IMR-90 (cell line): ENCODE results near the gene PIP4K2A.

Experiments
- BHLHE40 ChIP-seq: fragments of 150-350 bp; IDR thresholded peaks from 2 replicates; pipeline ENCODE4 v1.6.1; 2016; ENCODE audit warnings: mild to moderate bottlenecking, low read depth, low read length
- CEBPB ChIP-seq: IDR thresholded peaks from 2 replicates; pipeline ENCODE4 v1.6.1; 2012; ENCODE audit warnings: low read depth, low read length, improper control_type of control experiment
- ELK1 ChIP-seq: fragments of 150-350 bp; IDR thresholded peaks from 2 replicates; pipeline ENCODE4 v1.6.1; 2016; ENCODE audit warnings: low read depth, mild to moderate bottlenecking, low read length, moderate library complexity, borderline replicate concordance
- FOS ChIP-seq: fragments of 150-350 bp; IDR thresholded peaks from 2 replicates; pipeline ENCODE4 v1.6.1; 2016; ENCODE audit warnings: low read depth, low read length
- MXI1 ChIP-seq: IDR thresholded peaks from 2 replicates; pipeline ENCODE4 v1.6.1; 2012; ENCODE audit warnings: low read depth, mild to moderate bottlenecking, low read length, moderate library complexity, borderline replicate concordance
- POLR2A ChIP-seq: IDR thresholded peaks from 2 replicates; pipeline ENCODE4 v1.6.1; 2012; ENCODE audit warnings: mild to moderate bottlenecking, low read depth, low read length
- RAD21 ChIP-seq: IDR thresholded peaks from 2 replicates; pipeline ENCODE4 v1.6.1; 2012; ENCODE audit warnings: low read length, improper control_type of control experiment
- RFX5 ChIP-seq: IDR thresholded peaks from 2 replicates; pipeline ENCODE4 v1.8.0; 2012; ENCODE audit warnings: low read depth, mild to moderate bottlenecking, low read length, moderate library complexity
- SMC3 ChIP-seq: fragments of 150-350 bp; IDR thresholded peaks from 2 replicates; pipeline ENCODE4 v1.6.1; 2016; ENCODE audit warnings: low read depth, mild to moderate bottlenecking, antibody characterized with exemption, low read length, moderate library complexity
- USF2 ChIP-seq: fragments of 150-350 bp; IDR thresholded peaks from 2 replicates; pipeline ENCODE4 v1.6.1; 2017; ENCODE audit warnings: mild to moderate bottlenecking, antibody characterized with exemption, low read length, low read depth
- TF ChIP-seq, protein P1 (sequence below): conservative IDR thresholded peaks from 2 replicates; pipeline ENCODE4 v1.5.1; 2012; ENCODE audit warnings: mild to moderate bottlenecking, low read depth, low read length, improper control_type of control experiment

DNA sequence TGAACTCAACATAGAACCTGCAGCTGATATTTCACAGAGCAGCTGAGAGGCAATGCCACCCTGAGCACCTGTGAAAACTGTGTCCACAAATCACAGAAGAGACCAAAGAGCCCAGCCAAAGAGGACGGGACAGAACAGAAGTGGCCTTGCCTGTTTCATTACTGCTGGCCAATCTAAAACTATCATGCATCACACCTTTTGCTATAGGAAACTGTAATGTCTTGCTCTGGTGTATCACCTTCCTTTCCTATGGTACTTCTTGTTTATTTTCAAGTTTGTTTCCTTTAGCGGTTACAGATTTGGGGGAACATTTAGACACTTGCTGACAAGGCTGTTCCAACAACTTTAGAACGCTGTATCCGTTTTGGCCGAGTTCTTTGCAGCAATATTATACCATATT, 80.3 kb downstream of the PIP4K2A start:
- TF ChIP-seq FOS (no peak), POLR2A (no peak), SMC3 (no peak), BHLHE40 (no peak), CEBPB (no peak), RAD21 (no peak), ELK1 (no peak), USF2 (no peak), RFX5 (no peak), MXI1 (no peak)
- TF ChIP-seq, protein P1, sequence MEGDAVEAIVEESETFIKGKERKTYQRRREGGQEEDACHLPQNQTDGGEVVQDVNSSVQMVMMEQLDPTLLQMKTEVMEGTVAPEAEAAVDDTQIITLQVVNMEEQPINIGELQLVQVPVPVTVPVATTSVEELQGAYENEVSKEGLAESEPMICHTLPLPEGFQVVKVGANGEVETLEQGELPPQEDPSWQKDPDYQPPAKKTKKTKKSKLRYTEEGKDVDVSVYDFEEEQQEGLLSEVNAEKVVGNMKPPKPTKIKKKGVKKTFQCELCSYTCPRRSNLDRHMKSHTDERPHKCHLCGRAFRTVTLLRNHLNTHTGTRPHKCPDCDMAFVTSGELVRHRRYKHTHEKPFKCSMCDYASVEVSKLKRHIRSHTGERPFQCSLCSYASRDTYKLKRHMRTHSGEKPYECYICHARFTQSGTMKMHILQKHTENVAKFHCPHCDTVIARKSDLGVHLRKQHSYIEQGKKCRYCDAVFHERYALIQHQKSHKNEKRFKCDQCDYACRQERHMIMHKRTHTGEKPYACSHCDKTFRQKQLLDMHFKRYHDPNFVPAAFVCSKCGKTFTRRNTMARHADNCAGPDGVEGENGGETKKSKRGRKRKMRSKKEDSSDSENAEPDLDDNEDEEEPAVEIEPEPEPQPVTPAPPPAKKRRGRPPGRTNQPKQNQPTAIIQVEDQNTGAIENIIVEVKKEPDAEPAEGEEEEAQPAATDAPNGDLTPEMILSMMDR: no peak
